Activated CD4-positive, alpha-beta T cell treated with anti-CD3 and anti-CD28 coated beads, Interleukin-2, Interleukin-6, amounts not matched to agents 100 ng/mL and 50 ng/mL, durations not matched to agents 16 hours and 8 hours (primary cell): ENCODE data around the gene MFAP4.

Experiments
- DNase-seq: peaks from one replicate; pipeline ENCODE4 v3.0.0-alpha.2; 2020

The MFAP4 gene

DNA sequence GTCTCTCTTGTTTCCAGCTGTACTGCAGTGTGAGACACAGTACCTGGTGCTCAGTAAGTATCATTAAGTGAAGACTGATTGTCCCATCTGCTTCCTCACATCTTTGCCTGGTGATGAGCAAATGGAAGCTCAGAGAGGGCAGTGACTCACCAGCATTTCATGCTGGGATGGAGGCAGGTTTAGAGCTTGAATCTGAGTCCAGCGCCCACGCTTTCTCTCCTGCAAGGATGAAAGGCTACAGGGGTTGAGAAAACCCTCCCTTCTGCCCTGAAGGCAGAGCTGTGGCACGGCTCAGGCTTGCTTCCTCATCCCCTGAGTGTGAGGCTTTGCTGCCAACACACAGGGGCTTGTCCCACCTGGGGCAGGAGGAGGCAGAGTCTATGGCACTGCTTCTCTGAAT is 22.5 kb upstream of the MFAP4 start:
- no peak for DNase-seq

- no peak for DNase-seq
These were observed 22.1 kb upstream of the MFAP4 start for GRCh38 chr17:19409066-19409465.

GRCh38 chr17:19408346-19408710 is 21.3 kb upstream of the MFAP4 start:
- no peak for DNase-seq

- DNase-seq, result no peak
These were observed 20.8 kb upstream of the MFAP4 start for GRCh38 chr17:19407601-19408345.

DNA sequence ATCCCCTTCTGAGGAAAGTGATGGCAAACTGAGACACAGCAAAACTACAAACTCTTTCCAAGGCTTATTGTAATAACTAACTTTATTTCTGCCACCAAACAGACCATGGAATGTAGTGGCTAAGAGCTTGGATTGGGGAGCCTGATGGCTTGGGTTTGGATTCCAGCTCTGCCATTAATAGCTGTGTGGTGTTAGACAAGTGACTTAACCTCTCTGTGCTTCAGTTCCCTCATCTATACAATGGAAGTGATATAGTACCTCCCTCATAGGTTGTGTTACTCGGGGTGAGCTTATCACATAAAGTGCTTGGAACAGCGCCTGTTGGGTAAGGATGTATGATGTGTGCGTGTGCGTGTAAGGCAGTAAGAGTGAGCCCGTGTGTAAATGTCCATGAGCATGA is 18.1 kb upstream of the MFAP4 start:
- no peak for DNase-seq

GRCh38 chr17:19404264-19404663 is 17.3 kb upstream of the MFAP4 start:
- no peak for DNase-seq

DNA sequence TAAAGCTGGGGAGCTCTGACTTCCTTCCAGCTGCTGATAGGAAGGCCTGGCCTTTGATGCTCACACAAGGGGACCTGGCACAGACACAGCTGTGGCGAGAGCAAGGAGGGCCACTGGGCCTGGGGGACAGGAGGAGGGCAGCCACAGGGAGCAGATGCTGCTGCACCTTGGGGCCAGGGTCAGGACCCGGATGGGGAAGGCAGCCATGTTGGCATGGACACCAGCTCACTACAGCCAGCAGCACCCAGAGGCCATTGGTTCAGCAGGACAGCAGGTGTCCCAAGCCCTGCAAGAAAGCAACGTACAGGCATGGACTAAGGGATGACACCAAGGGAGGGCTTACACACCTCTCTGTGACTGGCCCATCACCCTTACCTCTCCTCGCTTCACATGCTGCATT is 16.0 kb upstream of the MFAP4 start:
- DNase-seq, result no peak

GRCh38 chr17:19402171-19402570 is 15.2 kb upstream of the MFAP4 start:
- DNase-seq, result no peak

GRCh38 chr17:19401321-19402010 is 14.5 kb upstream of the MFAP4 start:
- no peak for DNase-seq

DNA sequence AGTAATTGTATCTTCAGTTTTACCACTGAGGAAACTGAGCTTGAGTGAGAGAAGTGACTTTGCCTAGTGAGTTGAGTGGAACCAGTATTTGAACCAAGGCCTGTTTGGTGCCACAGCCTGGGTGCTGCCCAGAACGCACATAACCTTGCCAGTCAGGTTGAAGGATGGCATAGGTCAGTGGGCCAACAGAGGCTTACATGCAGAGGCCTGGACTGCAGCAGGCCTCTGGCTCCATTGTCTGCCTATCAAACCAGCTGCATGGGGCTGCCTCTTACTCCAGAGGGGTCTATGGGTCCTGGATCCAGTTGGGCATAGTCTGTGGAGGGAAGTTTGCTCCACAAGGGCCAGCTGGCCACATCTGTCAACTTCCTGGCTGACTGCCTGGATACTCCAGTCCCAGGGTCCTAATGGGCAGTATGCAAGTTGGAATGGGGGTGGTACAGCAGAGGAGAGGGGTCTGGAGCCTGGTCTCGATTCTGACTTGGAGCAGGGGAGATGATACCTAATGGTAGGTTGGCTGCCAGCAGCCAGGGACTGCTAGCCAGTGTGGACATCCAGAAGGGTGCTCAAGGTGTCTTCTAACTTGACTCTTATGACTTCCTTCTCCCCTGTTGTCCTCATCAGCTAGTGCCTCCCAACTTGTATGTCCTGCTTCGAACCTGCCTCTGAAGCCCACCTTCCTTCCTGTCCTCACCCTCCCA is 12.9 kb upstream of the MFAP4 start:
- DNase-seq, result no peak

DNA sequence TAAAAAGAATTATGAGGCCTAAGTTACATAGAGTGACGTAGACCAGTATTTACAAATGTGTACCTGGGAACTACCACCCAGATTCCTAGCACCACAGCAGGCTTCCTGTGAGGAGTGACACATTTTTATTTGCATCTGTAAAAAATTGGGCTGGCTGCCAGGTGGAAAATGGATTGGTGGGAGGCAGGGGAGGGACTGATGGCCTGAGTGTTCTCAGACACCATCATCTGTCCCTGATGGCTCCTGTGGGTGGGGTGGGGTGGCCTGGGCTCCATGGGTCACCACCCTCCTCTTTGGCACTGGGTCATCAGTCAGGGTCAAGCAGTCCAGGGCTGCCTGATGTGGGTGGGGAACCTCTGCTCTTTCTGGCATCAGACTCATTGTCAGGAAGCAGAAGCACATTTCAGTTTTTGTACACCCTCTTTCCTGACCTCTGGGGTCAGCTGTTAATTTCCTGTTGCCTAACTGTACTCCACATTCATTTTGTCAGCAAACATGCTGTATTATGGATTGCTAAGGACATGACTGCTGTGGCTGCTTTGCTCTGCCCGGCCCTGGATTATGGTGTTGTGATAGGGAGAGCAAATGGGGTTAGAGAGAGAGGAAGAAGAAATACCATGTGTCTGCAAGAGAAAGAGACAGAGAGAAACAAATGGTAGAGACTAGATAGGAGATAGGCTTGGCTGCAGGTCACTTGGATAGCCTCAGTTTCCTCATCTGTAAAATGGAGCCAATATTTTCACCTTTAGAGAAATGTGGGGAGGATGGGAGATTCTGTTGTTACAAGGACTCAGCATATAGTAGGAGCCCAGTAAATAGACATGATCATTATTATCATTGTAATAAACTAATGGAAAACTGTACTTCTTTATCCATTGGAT is 11.6 kb upstream of the MFAP4 start:
- DNase-seq, result no peak

DNA sequence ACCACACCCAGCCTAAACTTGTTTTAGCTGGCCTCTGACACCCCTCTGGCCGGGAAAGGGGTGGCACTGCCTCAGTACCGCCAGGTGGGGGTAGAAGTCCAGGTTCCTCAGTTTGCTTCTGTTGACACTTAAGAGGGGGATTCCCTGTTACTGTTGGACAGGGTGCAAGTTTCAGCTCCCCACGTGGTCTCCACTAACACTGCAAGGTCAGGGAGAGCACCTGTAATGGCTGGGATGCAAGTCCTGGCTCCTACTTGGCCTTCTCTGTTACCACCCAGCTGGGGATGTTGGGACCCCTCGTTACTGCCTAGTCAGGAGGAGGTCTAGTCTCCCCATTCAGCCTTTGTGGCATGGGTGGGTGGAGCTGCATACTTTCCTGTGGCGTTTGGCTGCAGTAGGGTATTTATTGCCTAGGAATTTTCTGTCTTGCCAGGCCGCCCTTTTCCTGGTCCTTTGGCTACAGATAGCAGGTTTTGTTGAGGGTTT is 10.6 kb upstream of the MFAP4 start:
- no peak for DNase-seq

GRCh38 chr17:19392303-19392702 is 5.3 kb upstream of the MFAP4 start:
- DNase-seq, result no peak

GRCh38 chr17:19391432-19391831 is 4.4 kb upstream of the MFAP4 start:
- DNase-seq, result no peak

- no peak for DNase-seq
These were observed 4.0 kb upstream of the MFAP4 start for GRCh38 chr17:19390951-19391350.

DNA sequence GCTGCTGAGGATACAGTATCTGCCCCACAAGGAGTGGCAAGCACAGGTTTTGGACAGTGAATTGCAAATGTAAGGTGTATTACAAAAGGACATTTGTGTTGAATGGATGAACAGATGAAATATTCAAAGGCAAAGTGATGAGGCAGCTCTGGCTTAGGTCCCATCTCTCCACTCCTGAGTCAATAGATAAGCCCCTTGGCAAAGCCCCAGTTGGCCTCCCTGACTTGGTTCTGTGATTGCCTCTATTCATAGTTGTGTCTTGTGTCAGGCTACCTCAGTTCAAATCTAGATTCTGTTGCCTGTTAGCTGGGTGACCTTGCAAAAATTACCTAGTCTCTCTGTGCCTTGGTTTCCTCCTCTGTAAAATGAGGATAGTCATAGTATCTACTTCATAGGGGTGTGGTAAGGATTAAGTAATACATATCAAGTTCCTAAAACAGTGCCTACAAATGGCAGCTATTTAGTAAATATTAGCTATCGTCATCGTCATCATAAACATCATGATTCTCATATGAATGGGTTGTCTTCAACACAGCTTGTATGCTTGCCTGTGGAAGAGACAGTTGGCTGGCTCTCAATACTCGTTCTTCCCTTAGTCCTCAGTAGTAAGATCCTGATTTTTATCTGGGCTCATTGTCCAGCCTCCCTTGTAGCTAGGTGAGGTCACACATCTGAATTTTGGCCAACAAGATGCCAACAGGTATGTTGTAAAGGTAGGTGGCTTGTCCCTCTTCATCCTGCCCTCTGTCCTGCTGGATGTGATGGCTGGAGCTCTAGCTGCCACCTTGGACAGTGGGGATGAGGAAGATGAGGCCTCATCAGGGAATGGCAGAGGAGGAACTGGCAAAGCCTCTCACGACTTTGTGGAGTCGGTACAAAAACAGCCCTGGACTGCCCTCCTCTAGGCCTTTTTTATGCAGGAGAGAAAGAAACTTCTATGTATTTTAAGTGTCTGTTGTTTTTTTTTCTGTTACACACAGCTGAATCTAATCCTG is 2.1 kb upstream of the MFAP4 start:
- no peak for DNase-seq

GRCh38 chr17:19387921-19388521 is 1.0 kb upstream of the MFAP4 start:
- no peak for DNase-seq

DNA sequence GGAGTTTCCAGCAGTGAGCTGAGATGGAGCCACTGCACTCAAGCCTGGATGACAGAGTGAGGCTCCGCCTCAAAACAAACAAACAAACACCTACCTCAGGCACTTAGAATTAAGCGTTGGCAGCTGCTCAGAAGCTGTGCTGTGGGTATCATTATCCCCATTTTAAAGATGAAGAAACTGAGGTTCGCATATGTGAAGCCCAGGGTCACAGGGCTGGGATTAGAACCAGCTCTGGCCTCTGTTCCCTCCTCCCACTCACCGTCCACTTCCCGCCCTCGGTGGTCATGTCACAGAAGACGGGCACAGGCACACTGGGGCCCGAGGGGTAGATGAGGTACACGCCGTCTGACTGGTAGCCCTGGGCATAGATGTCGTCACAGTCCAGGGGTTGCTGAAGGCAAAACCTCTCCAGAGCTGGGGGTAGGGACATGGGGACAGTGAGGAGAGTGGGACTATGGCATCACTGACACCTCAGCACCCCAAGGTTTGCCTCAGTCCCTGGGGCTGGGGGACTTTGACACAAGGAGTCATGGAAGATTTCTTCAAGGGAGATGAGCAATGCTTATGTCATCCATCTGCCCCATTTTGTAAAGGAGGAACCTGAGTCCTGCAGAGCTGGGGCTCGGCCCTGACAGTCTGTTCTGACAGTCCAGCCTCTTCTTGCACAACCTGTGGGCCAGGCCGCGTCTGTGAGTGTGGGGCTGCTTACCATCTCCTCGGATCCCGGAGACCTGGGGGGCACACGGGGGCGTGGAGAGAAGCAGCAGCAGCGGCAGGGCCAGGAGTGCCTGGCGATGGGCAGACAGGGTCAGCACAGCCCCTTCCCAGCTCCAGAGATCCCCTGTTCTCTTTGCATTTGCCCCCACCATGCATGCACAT is 700 bp downstream of the MFAP4 start:
- no peak for DNase-seq

DNA sequence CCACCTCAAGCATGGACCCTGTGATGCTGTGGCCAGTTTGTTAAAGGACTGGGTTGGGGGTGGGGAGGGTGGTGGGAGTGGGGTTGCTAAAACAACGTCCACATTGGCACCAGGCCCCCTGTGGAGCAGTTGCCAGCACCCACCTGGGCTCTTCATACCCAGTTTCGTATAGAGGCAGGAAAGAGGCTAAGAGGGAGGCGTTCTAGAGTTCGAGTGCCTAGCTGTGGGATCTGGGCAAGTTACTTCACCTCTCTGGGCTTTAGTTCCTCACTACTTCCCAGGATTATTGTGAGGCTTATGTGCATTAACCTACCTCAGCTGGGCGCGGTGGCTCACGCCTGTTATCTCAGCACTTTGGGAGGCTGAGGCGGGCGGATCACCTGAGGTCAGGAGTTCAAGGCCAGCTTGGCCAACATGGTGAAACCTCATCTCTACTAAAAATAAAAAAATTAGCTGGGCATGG is 1.4 kb downstream of the MFAP4 start:
- DNase-seq, result no peak
